Testis (tissue), 2 donors: ENCODE measurements around the gene LRRTM4.

Experiments used
- CTCF ChIP-seq, 3 experiments: fragments of 450-650 bp in 2 of 3; fragments of 200-600 bp in 1 of 3; sonication (generic) in 1 of 3; IDR thresholded peaks; one replicate each; pipeline ENCODE4 v1.5.1; 2016 to 2019; ENCODE audit warnings: antibody characterized with exemption in 3 of 3, mild to moderate bottlenecking in 2 of 3, moderate library complexity in 1 of 3
- POLR2A ChIP-seq: fragments of 450-650 bp; IDR thresholded peaks from one replicate; pipeline ENCODE4 v1.6.1; 2017; ENCODE audit warnings: antibody characterized with exemption, mild to moderate bottlenecking, moderate library complexity

- TF ChIP-seq CTCF (IDR thresholded peaks at IDR 0.05) (no peak), POLR2A (no peak)
These were observed 713.0 kb downstream of the LRRTM4 start for GRCh38 chr2:76809136-76809535.
